ENCODE data around the gene STAT3. TPM values are rescaled to one million over a fixed set of nuclear protein-coding genes. Genes with fewer than 3 reads are reported as not detected.

The STAT3 gene
- total and polyA plus RNA-seq, 2 of the 13 experiments (the other 11 are each of a cell fraction or from before 2014, with no cell fraction given): 61.8 to 62.4 TPM

- TF ChIP-seq ERF (CRISPR knock-in tag; IDR thresholded peaks at IDR 0.05) (peak; percentile 57), PAF1 (CRISPR knock-in tag; IDR thresholded peaks at IDR 0.05) (no peak), ZNF354B (CRISPR knock-in tag; IDR thresholded peaks at IDR 0.05) (peak; percentile 32; the same call in 1 of the 2 replicates), ZNF564 (CRISPR knock-in tag; IDR thresholded peaks at IDR 0.05) (0 out of 2 replicates have a peak, but pooled peaks have one; percentile 80), MAF1 (CRISPR knock-in tag; IDR thresholded peaks at IDR 0.05; ENCODE audit: borderline replicate concordance) (0 out of 2 replicates have a peak, but pooled peaks have one; percentile 70), ZNF501 (CRISPR knock-in tag; IDR thresholded peaks at IDR 0.05) (peak; percentile 96), KLF11 (CRISPR knock-in tag; IDR thresholded peaks at IDR 0.05) (no peak), ZNF672 (CRISPR knock-in tag; IDR thresholded peaks at IDR 0.05) (no peak), GATAD2A (CRISPR knock-in tag; IDR thresholded peaks at IDR 0.05) (peak; percentile 92), CEBPZ (IDR thresholded peaks at IDR 0.05; ENCODE audit: low read length) (no peak), HMG20B (CRISPR knock-in tag; conservative IDR thresholded peaks at IDR 0.05) (0 out of 2 replicates have a peak, but pooled peaks have one; percentile 54), MNT (IDR thresholded peaks at IDR 0.05) (0 out of 2 replicates have a peak, but pooled peaks have one; percentile 26), ZNF207 (IDR thresholded peaks at IDR 0.05; ENCODE audit: borderline replicate concordance) (no peak), ZNF644 (CRISPR knock-in tag; IDR thresholded peaks at IDR 0.05; ENCODE audit: low read depth) (no peak), TEAD2 (CRISPR knock-in tag; IDR thresholded peaks at IDR 0.05) (no peak), ZNF318 (CRISPR knock-in tag; IDR thresholded peaks at IDR 0.05) (no peak), ZNF263 (CRISPR knock-in tag; IDR thresholded peaks at IDR 0.05) (peak; percentile 74; the same call in 1 of the 2 replicates), ATF7-NPFF (CRISPR knock-in tag; IDR thresholded peaks at IDR 0.05; ENCODE audit: low read depth) (peak; percentile 78; the same call in 1 of the 2 replicates)
These were observed 111.5 kb downstream of the STAT3 start (continued) for GRCh38 chr17:42276609-42277341.
